Left lung (tissue), 10 donors: ENCODE data around the gene FBXL7. TPM values are rescaled to one million over a fixed set of nuclear protein-coding genes. Genes with fewer than 3 reads are reported as not detected.

Experiments
- ATAC-seq: fragments of 200-7000 bp; cut with Tn5 transposase; one replicate; pipeline ENCODE4 v1.9.1; 2020; ENCODE audit warnings: moderate library complexity
- DNase-seq, 4 donors: peaks; one replicate each; pipeline ENCODE4 v3.0.0-alpha.2; 2013 to 2020
- H3K27ac ChIP-seq, 2 donors: fragments of 200-600 bp; sonication (generic) in 1 of 2; one replicate each; pipeline versions ENCODE4 v1.5.0 to v1.8.0; 2020 to 2021
- H3K27me3 ChIP-seq, 2 donors: fragments of 200-600 bp; sonication (generic) in 1 of 2; one replicate each; pipeline versions ENCODE4 v1.5.0 to v1.8.0; 2020 to 2021
- H3K36me3 ChIP-seq, 2 donors: fragments of 200-600 bp; sonication (generic) in 1 of 2; one replicate each; pipeline versions ENCODE4 v1.5.0 to v1.8.0; 2020 to 2021
- H3K4me1 ChIP-seq, 2 donors: fragments of 200-600 bp; one replicate each; pipeline ENCODE4 v1.8.0; 2021
- H3K4me3 ChIP-seq, 2 donors: fragments of 200-600 bp; sonication (generic) in 1 of 2; one replicate each; pipeline versions ENCODE4 v1.5.0 to v1.8.0; 2020 to 2021; ENCODE audit warnings: mild to moderate bottlenecking in 1 of 2
- H3K9me3 ChIP-seq, 2 donors: fragments of 200-600 bp; sonication (generic) in 1 of 2; one replicate each; pipeline versions ENCODE4 v1.5.0 to v1.8.0; 2020 to 2021
- CTCF ChIP-seq, 2 donors: fragments of 200-600 bp; sonication (generic) in 1 of 2; IDR thresholded peaks; one replicate each; pipeline versions ENCODE4 v1.5.0 to v1.8.0; 2021; ENCODE audit warnings: antibody characterized with exemption in 2 of 2
- intact Hi-C, 2 donors: fragments of 100-400 bp; cut with DNase I; formaldehyde crosslinking; loops; one replicate each; pipeline versions ENCODE4 v1.11.2 to v1.14.2; 2022
- polyA plus RNA-seq, 6 donors: library from polyadenylated mRNA; unstranded; fragments of 120-200 nt; gene quantifications; one replicate each; pipeline ENCODE4 v1.2.1, GENCODE V29; 2013; ENCODE audit not compliant: insufficient read length in 6 of 6
- total RNA-seq, 2 donors: library from RNA; stranded (reverse); fragmentation: NEBNext Ultra II Directional; extraction: Animal tissue kit (Norgen Biotek cat#: 25700); gene quantifications; one replicate each; pipeline ENCODE4 v1.2.1, GENCODE V29; 2021
- donor health status: DM: no; HTN: yes; CAD: no.
- donor health status: DM: no; HTN: no; CAD: no.

FBXL7 gene
- total and polyA plus RNA-seq, 8 donors = 12.0 to 32.4 (median 28.1) TPM

GRCh38 chr5:15522187-15522520 is 22.2 kb downstream of the FBXL7 start:
- no peak for DNase-seq
- intact Hi-C loops = no loop called here
- no peak for TF ChIP-seq CTCF (IDR thresholded peaks at IDR 0.05)
- ATAC-seq = no peak
- no peak overlapping the region for H3K4me3 ChIP-seq
- no peaks in the 10 kb centered on the region for H3K27me3 ChIP-seq
- H3K9me3 ChIP-seq = no peaks in the 10 kb centered on the region
- H3K27ac ChIP-seq = no peak overlapping the region
- no peaks in the 10 kb centered on the region for H3K4me1 ChIP-seq
- no peaks in the 10 kb centered on the region for H3K36me3 ChIP-seq

- ATAC-seq (no peak), DNase-seq (no peak)
- no peaks in the 10 kb centered on the region for H3K4me1 ChIP-seq
- intact Hi-C loops = no loop called here
- no peak overlapping the region for H3K4me3 ChIP-seq
- no peaks in the 10 kb centered on the region for H3K9me3 ChIP-seq
- H3K36me3 ChIP-seq = no peaks in the 10 kb centered on the region
- no peaks in the 10 kb centered on the region for H3K27me3 ChIP-seq
- no peak for TF ChIP-seq CTCF (IDR thresholded peaks at IDR 0.05)
- H3K27ac ChIP-seq = no peak overlapping the region
Observed at GRCh38 chr5:15524712-15525111, 24.7 kb downstream of the FBXL7 start.

GRCh38 chr5:15525703-15526275 is 25.8 kb downstream of the FBXL7 start:
- intact Hi-C loops = no loop called here
- DNase-seq (no peak), ATAC-seq (peak; percentile 86)
- Histone ChIP-seq H3K4me3 (no peak overlapping the region), H3K27ac (no peak overlapping the region), H3K9me3 (no peaks in the 10 kb centered on the region), H3K27me3 (no peaks in the 10 kb centered on the region), H3K4me1 (no peaks in the 10 kb centered on the region), H3K36me3 (no peaks in the 10 kb centered on the region)
- no peak for TF ChIP-seq CTCF (IDR thresholded peaks at IDR 0.05)

GRCh38 chr5:15526413-15526812 is 26.4 kb downstream of the FBXL7 start:
- Histone ChIP-seq H3K27ac (no peak overlapping the region), H3K36me3 (no peaks in the 10 kb centered on the region), H3K27me3 (no peaks in the 10 kb centered on the region), H3K9me3 (no peaks in the 10 kb centered on the region), H3K4me1 (no peaks in the 10 kb centered on the region), H3K4me3 (no peak overlapping the region)
- DNase-seq (no peak), ATAC-seq (no peak)
- intact Hi-C loops = no loop called here
- no peak for TF ChIP-seq CTCF (IDR thresholded peaks at IDR 0.05)

- Histone ChIP-seq H3K27ac (no peak overlapping the region), H3K4me3 (no peak overlapping the region), H3K36me3 (no peaks in the 10 kb centered on the region), H3K4me1 (no peaks in the 10 kb centered on the region), H3K9me3 (no peaks in the 10 kb centered on the region), H3K27me3 (no peaks in the 10 kb centered on the region)
- no peak for ATAC-seq
- TF ChIP-seq CTCF (IDR thresholded peaks at IDR 0.05) = no peak
- no peak for DNase-seq
- intact Hi-C loops = no loop called here
Observed at GRCh38 chr5:15528476-15528875, 28.5 kb downstream of the FBXL7 start.
